Mesothelial cell of epicardium (in vitro differentiated cells): Measurements from ENCODE around the gene FYB1. TPM values are rescaled to one million over a fixed set of nuclear protein-coding genes. Genes with fewer than 3 reads are reported as not detected.

Experiments used
- DNase-seq, 2 experiments: peaks; one replicate each; pipeline ENCODE4 v3.0.0; 2021; ENCODE audit warnings: low spot score in 2 of 2; ENCODE audit not compliant: unreplicated experiment in 2 of 2
- H3K27ac Mint-ChIP-seq: 2 replicates; pipeline ENCODE4 v1.8.0; 2021; ENCODE audit warnings: mixed read lengths
- H3K27me3 Mint-ChIP-seq: 2 replicates; pipeline ENCODE4 v1.8.0; 2021; ENCODE audit warnings: low read depth, mixed read lengths
- H3K36me3 Mint-ChIP-seq: 2 replicates; pipeline ENCODE4 v1.8.0; 2021; ENCODE audit warnings: mixed read lengths
- H3K4me1 Mint-ChIP-seq: 2 replicates; pipeline ENCODE4 v1.8.0; 2021; ENCODE audit warnings: mixed read lengths
- H3K4me3 Mint-ChIP-seq: 2 replicates; pipeline ENCODE4 v1.8.0; 2021; ENCODE audit warnings: mild to moderate bottlenecking, moderate library complexity, mixed read lengths
- H3K9me3 Mint-ChIP-seq: 2 replicates; pipeline ENCODE4 v1.8.0; 2021; ENCODE audit warnings: mixed read lengths
- total RNA-seq: library from RNA; stranded (reverse); gene quantifications from 3 replicates; pipeline ENCODE4 v1.2.1, GENCODE V29; 2021
- TF ChIP-seq, protein P1 (sequence below): fragments of 200-600 bp; sonication (generic); IDR thresholded peaks from one replicate; pipeline ENCODE4 v1.5.0; 2021; ENCODE audit warnings: antibody characterized with exemption; ENCODE audit not compliant: unreplicated experiment

The FYB1 gene
- total RNA-seq, 1 donor from 2014 or later = 1.5 TPM

DNA sequence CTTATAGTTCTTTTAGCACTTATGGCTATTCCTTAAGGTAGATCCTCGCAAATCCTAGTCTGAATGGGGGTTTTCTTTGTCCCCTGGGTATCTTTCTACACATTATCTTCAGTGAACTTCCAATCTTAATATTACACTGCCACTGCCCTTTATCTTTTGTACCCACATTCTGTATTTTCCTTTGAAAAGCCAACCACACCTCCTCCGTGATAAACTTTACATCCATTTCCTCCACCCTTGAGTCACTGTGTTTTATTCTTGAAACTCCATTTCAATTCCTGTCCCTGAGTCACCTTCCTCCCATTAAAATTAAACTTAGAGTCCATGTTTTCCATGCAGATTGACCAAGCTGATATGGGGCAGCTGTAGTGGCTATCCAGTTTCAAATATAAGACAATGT is 102.0 kb downstream of the FYB1 start:
- Mint-ChIP-seq H3K27me3 (peaks cover 3% of the 10 kb centered on the region), H3K9me3 (no peaks in the 10 kb centered on the region), H3K36me3 (no peaks in the 10 kb centered on the region), H3K27ac (no peak overlapping the region), H3K4me3 (no peak overlapping the region), H3K4me1 (peaks cover 2% of the 10 kb centered on the region)
- TF ChIP-seq, protein P1, sequence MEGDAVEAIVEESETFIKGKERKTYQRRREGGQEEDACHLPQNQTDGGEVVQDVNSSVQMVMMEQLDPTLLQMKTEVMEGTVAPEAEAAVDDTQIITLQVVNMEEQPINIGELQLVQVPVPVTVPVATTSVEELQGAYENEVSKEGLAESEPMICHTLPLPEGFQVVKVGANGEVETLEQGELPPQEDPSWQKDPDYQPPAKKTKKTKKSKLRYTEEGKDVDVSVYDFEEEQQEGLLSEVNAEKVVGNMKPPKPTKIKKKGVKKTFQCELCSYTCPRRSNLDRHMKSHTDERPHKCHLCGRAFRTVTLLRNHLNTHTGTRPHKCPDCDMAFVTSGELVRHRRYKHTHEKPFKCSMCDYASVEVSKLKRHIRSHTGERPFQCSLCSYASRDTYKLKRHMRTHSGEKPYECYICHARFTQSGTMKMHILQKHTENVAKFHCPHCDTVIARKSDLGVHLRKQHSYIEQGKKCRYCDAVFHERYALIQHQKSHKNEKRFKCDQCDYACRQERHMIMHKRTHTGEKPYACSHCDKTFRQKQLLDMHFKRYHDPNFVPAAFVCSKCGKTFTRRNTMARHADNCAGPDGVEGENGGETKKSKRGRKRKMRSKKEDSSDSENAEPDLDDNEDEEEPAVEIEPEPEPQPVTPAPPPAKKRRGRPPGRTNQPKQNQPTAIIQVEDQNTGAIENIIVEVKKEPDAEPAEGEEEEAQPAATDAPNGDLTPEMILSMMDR = no peak
- DNase-seq = no peak

DNA sequence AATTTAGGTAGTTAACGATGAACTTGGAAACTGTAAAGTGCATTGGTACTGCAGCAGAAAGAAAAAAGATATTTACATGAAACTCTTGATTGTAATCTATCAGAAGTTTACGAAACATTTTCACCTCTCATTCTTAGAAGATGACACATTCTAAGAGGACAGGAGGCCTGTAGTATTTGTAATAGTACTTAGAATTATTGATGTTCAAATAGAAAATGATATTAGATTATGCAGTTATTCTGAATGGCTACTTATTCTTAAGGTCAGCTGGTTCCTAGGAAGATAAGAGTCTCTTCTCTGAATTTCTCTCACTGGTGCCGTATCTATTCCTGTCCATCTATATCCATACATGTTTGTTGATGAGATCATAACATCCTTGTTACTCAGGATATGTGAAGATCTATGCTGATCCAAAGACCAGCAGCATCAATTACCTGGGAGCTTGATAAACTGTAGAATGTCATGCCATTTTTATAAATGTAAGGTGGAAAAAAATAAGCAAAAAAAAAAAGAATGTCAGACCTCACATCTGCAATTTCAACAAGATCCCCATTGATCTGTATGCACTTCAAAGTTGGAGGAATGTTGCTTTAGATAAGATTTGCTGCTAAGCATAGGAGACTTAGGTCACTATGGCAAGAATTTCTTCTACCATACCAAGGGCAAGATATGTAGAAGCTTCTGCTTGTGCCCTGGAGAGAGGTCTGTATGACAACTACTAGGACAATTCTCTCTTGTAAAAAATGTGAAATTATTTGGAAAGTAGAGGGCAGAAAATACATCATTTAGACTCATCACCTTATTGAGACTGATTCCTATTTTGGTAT is 102.8 kb downstream of the FYB1 start:
- no peak overlapping the region for H3K4me3 Mint-ChIP-seq
- H3K4me1 Mint-ChIP-seq = peaks cover 2% of the 10 kb centered on the region
- no peaks in the 10 kb centered on the region for H3K36me3 Mint-ChIP-seq
- TF ChIP-seq, protein P1 = no peak
- no peaks in the 10 kb centered on the region for H3K27me3 Mint-ChIP-seq
- no peak overlapping the region for H3K27ac Mint-ChIP-seq
- no peaks in the 10 kb centered on the region for H3K9me3 Mint-ChIP-seq
- DNase-seq = no peak

DNA sequence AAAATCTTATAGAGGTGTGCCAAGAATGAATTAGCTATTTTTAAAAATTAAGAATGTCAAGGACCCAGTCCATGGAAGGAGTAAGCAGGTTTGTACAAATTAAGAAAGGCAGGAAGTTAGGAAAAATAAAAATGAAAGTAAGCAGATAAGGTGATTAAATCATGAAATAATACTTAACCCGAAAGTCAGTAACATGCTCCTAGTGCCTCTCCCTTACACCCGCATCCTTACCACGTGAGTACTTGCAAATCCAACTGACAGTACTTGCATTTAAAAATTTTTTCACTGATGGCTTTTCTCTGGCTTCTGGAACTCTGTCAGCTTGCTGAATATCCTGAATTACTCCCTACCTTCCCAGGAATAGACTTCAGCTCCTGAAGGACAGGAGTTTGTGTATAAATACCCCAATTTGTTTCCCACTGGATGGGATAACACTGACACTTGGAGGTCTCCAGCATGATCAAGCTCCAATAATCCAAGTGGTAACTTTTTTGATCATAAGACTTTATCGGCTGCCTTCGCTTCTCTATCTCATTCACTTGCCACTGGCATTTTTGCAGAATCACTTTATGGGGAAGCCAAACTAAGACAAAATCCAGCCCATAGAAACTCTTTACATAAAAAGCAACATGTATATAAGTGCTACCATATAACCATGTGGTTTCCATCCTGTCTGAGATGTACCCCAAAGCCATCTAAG is 103.6 kb downstream of the FYB1 start:
- TF ChIP-seq, protein P1 = no peak
- H3K4me3 Mint-ChIP-seq = no peak overlapping the region
- no peaks in the 10 kb centered on the region for H3K27me3 Mint-ChIP-seq
- H3K4me1 Mint-ChIP-seq = peaks cover 2% of the 10 kb centered on the region
- H3K36me3 Mint-ChIP-seq = no peaks in the 10 kb centered on the region
- no peak for DNase-seq
- no peak overlapping the region for H3K27ac Mint-ChIP-seq
- H3K9me3 Mint-ChIP-seq = no peaks in the 10 kb centered on the region

DNA sequence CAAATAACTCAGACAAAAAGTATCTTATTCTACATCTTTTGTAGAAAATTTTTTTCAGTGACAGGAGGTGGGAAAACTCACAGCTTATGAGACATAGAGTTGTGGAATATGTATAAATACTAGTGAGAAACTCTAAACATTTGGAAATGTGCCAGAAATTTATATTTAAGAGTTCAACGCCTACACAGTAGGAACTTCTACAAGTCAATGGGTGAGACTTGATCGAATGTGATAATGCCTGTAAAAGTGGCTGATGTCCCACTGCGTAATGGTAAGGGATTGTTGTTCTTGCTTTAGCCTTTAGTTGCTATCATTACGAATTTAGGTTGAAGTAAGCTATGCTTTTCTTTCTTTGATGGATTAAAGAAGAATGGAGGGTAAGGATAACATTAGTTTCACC is 105.2 kb downstream of the FYB1 start:
- Mint-ChIP-seq H3K27ac (no peak overlapping the region), H3K4me3 (no peak overlapping the region), H3K36me3 (no peaks in the 10 kb centered on the region), H3K4me1 (no peaks in the 10 kb centered on the region), H3K27me3 (no peaks in the 10 kb centered on the region), H3K9me3 (no peaks in the 10 kb centered on the region)
- no peak for DNase-seq
- TF ChIP-seq, protein P1 = no peak

DNA sequence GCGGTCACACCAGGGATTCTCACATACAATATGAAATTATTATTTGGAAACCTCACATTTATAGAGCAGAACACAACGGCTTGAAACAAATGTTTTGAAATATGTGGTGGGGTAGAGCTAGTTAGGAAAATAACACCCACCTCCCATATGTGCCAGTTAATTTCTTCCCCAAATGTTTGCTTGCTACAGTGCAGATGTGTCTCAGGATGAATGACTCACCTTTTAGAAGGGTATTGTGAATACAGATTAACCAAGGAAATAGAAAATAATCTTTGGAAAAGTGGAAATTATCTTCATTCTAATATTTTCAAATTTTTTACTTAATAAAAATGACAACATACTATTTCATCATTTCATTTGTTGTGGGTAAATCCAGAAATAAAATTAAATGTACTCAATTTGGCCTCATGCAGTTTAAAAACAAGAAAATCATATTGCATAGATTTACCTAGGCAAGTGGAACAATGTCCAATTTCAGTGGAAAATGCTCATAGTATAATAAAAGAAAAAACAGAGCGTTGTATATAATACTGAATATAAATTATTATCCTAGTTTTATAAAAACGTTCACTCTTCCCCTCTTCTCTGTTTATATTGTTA is 105.9 kb downstream of the FYB1 start:
- Mint-ChIP-seq H3K4me1 (no peaks in the 10 kb centered on the region), H3K27ac (no peak overlapping the region), H3K9me3 (no peaks in the 10 kb centered on the region), H3K36me3 (no peaks in the 10 kb centered on the region), H3K27me3 (no peaks in the 10 kb centered on the region), H3K4me3 (no peak overlapping the region)
- no peak for DNase-seq
- TF ChIP-seq, protein P1 = no peak
